HEK293T (cell line): Measurements from ENCODE around the gene C17orf114.

ENCODE experiments used
- FOXM1 ChIP-seq: fragments of 450-650 bp; IDR thresholded peaks from 2 replicates; pipeline ENCODE4 v1.6.1; 2017; ENCODE audit warnings: mild to moderate bottlenecking, borderline replicate concordance
- SP1 ChIP-seq: fragments of 450-650 bp; IDR thresholded peaks from 2 replicates; pipeline ENCODE4 v1.6.1; 2017
- TF ChIP-seq, protein P1 (sequence below): fragments of 450-650 bp; IDR thresholded peaks from 2 replicates; pipeline ENCODE4 v1.6.1; 2016

GRCh38 chr17:4768298-4768697 is 33.8 kb downstream of the C17orf114 start:
- TF ChIP-seq, protein P1, sequence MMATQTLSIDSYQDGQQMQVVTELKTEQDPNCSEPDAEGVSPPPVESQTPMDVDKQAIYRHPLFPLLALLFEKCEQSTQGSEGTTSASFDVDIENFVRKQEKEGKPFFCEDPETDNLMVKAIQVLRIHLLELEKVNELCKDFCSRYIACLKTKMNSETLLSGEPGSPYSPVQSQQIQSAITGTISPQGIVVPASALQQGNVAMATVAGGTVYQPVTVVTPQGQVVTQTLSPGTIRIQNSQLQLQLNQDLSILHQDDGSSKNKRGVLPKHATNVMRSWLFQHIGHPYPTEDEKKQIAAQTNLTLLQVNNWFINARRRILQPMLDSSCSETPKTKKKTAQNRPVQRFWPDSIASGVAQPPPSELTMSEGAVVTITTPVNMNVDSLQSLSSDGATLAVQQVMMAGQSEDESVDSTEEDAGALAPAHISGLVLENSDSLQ, result no peak
- no peak for TF ChIP-seq FOXM1
- no peak for TF ChIP-seq SP1
